WTC11 (cell line): ENCODE data around the gene RUNX2. TPM values are rescaled to one million over a fixed set of nuclear protein-coding genes. Genes with fewer than 3 reads are reported as not detected.

Source experiments
- ATAC-seq: fragments of 200-7000 bp; cut with Tn5 transposase; 2 replicates; pipeline ENCODE4 v1.10.0; 2021; ENCODE audit warnings: mild to moderate bottlenecking, moderate library complexity
- CTCF ChIA-PET: fragments of 300-600 bp; sonication (Branson Sonifier 250); formaldehyde crosslinking; loops from one replicate; lab custom pipeline; 2021; ENCODE audit warnings: antibody characterized with exemption; lab: Charles Lee
- POLR2A ChIA-PET: fragments of 350-600 bp; sonication (Branson Sonifier 250); formaldehyde crosslinking; loops from one replicate; lab custom pipeline; 2021; ENCODE audit warnings: antibody characterized with exemption; lab: Charles Lee
- DNase-seq: peaks from one replicate; pipeline ENCODE4 v3.0.0; 2021; ENCODE audit warnings: low spot score
- H3K27ac Mint-ChIP-seq: 2 replicates; pipeline ENCODE4 v1.8.0; 2021; ENCODE audit warnings: mixed read lengths
- H3K27me3 Mint-ChIP-seq: 2 replicates; pipeline ENCODE4 v1.8.0; 2021; ENCODE audit warnings: low read depth, mild to moderate bottlenecking, moderate library complexity, mixed read lengths
- H3K36me3 Mint-ChIP-seq: 2 replicates; pipeline ENCODE4 v1.8.0; 2021; ENCODE audit warnings: mixed read lengths
- H3K4me1 Mint-ChIP-seq: 2 replicates; pipeline ENCODE4 v1.8.0; 2022; ENCODE audit warnings: mixed read lengths
- H3K4me3 Mint-ChIP-seq: 2 replicates; pipeline ENCODE4 v1.8.0; 2021; ENCODE audit warnings: mild to moderate bottlenecking, moderate library complexity, mixed read lengths
- H3K9me3 Mint-ChIP-seq: 2 replicates; pipeline ENCODE4 v1.8.0; 2021; ENCODE audit warnings: mixed read lengths
- CBFB ChIP-seq: sonication (generic); formaldehyde crosslinking; IDR thresholded peaks from 2 replicates; pipeline ENCODE4 v1.8.1; 2022; ENCODE audit warnings: mild to moderate bottlenecking, low read depth, missing genetic modification reagents
- CREB1 ChIP-seq: sonication (generic); formaldehyde crosslinking; IDR thresholded peaks from 2 replicates; pipeline ENCODE4 v1.8.0; 2023; ENCODE audit warnings: mild to moderate bottlenecking, missing genetic modification reagents
- ESRRA ChIP-seq: sonication (generic); formaldehyde crosslinking; IDR thresholded peaks from 2 replicates; pipeline ENCODE4 v1.8.1; 2022; ENCODE audit warnings: mild to moderate bottlenecking, missing genetic modification reagents, borderline replicate concordance
- ETV6 ChIP-seq: sonication (generic); formaldehyde crosslinking; IDR thresholded peaks from 2 replicates; pipeline ENCODE4 v1.8.1; 2022; ENCODE audit warnings: mild to moderate bottlenecking, missing genetic modification reagents
- FOXJ3 ChIP-seq: sonication (generic); formaldehyde crosslinking; IDR thresholded peaks from 2 replicates; pipeline ENCODE4 v1.9.0; 2021; ENCODE audit warnings: missing genetic modification reagents, mild to moderate bottlenecking, borderline replicate concordance
- FOXP1 ChIP-seq: sonication (generic); formaldehyde crosslinking; IDR thresholded peaks from 2 replicates; pipeline ENCODE4 v1.8.0; 2022; ENCODE audit warnings: missing genetic modification reagents, mild to moderate bottlenecking, moderate library complexity, borderline replicate concordance
- NFATC4 ChIP-seq: fragments of 250-450 bp; sonication (Bioruptor Pico); IDR thresholded peaks from 2 replicates; pipeline ENCODE4 v1.9.0; 2021; ENCODE audit warnings: mild to moderate bottlenecking
- NFE2L1 ChIP-seq: sonication (generic); formaldehyde crosslinking; IDR thresholded peaks from 2 replicates; pipeline ENCODE4 v1.8.1; 2023; ENCODE audit warnings: missing genetic modification reagents
- NR2C2 ChIP-seq: sonication (generic); formaldehyde crosslinking; IDR thresholded peaks from 2 replicates; pipeline ENCODE4 v1.8.0; 2022; ENCODE audit warnings: mild to moderate bottlenecking, missing genetic modification reagents
- NR3C1 ChIP-seq: sonication (generic); formaldehyde crosslinking; conservative IDR thresholded peaks from 2 replicates; pipeline ENCODE4 v1.8.1; 2023; ENCODE audit warnings: low read depth, mild to moderate bottlenecking, missing genetic modification reagents
- SMAD4 ChIP-seq: sonication (generic); formaldehyde crosslinking; IDR thresholded peaks from 2 replicates; pipeline ENCODE4 v1.8.0; 2022; ENCODE audit warnings: mild to moderate bottlenecking, missing genetic modification reagents
- SOX15 ChIP-seq: fragments of 250-450 bp; sonication (Bioruptor Pico); IDR thresholded peaks from 2 replicates; pipeline ENCODE4 v1.9.0; 2021; ENCODE audit warnings: mild to moderate bottlenecking
- SP1 ChIP-seq: sonication (generic); formaldehyde crosslinking; conservative IDR thresholded peaks from 2 replicates; pipeline ENCODE4 v1.8.1; 2022; ENCODE audit warnings: missing genetic modification reagents
- TCF7 ChIP-seq: sonication (generic); formaldehyde crosslinking; IDR thresholded peaks from 2 replicates; pipeline ENCODE4 v1.8.0; 2022; ENCODE audit warnings: mild to moderate bottlenecking, low read depth, missing genetic modification reagents, moderate library complexity
- ZBTB21 ChIP-seq: sonication (generic); formaldehyde crosslinking; IDR thresholded peaks from 2 replicates; pipeline ENCODE4 v1.8.1; 2023; ENCODE audit warnings: mild to moderate bottlenecking, missing genetic modification reagents, borderline replicate concordance
- ZNF317 ChIP-seq: sonication (generic); formaldehyde crosslinking; IDR thresholded peaks from 2 replicates; pipeline ENCODE4 v1.8.1; 2023; ENCODE audit warnings: low read depth, mild to moderate bottlenecking, moderate library complexity, missing genetic modification reagents, borderline replicate concordance
- total RNA-seq: library from RNA; stranded (reverse); gene quantifications from 3 replicates; pipeline ENCODE4 v1.2.3, GENCODE V29; 2021
- TF ChIP-seq, protein P1 (sequence below): sonication (generic); formaldehyde crosslinking; IDR thresholded peaks from 2 replicates; pipeline ENCODE4 v1.8.0; 2023; ENCODE audit warnings: missing genetic modification reagents
- TF ChIP-seq, protein P2 (sequence below): sonication (generic); formaldehyde crosslinking; IDR thresholded peaks from 2 replicates; pipeline ENCODE4 v1.8.1; 2022; ENCODE audit warnings: missing genetic modification reagents, borderline replicate concordance

The RUNX2 gene
- total RNA-seq, 1 experiment from 2014 or later = 0.28 TPM

DNA sequence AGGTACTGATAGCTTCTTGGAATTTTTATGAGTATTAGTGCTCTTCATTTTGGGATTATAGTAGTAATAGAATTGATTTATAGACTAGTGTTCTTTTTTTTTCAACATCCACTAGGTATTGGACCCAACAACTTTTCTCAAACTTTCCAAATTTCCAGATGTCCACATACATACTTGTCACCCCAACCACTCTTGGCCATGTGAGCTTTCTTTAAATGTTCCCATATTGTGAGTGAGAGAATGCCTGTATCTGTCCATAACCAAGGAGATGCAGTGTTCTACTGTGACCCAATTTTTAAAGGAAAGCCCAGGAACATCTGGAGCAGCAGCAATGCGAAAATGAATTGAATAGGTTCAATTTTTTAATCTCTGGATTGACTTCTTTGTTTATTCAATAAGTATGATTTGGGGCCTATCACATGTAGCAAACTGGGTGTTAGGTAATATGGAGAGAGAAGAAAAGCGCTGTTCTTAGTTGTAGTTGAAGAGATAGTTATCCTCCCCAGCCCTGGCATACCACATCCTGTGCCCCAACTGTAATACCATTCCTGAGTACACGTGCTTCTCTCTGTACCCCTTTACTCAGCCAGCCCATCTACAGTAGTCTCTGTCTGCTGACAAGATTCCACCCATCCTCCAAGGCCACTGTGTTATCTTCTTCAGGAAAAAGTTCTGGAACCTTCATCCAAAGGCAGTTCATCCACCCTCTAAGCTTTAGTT lies 166.4 kb downstream of the RUNX2 start (continued):
- no peak for TF ChIP-seq SOX15 (CRISPR knock-in tag)
- no peak for TF ChIP-seq CREB1 (CRISPR knock-in tag)

DNA sequence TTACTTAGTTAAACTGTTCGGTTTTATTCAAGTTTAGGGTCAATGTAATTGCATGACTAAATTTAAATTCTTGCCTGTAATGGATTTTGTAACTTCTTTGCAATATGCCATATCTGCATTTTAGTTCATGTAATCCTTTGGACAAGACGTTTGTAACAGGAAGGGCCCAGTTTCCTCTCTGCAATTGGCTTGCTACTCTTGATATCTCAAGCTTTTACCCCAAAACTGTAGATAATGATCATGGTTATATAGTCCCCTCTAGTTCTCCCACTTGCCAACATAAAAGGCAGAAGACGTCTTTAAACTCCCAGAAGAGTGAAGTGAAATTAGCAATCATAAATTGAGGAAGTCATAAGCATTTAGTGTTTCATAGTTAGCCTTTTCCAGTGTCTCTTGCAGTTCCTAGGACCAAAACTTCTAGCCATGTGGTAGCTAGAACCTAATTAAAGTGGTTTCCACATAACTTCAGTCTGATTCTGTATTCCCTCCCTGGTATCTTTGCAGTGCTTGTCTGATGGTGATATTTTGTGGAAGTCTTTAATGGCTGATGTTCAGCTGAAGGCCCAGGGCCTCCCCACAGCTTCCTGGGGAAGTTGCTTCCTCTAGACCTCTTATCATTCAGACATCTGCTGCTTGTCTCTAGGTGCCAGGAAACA lies 167.4 kb downstream of the RUNX2 start:
- Mint-ChIP-seq H3K4me3 (no peak overlapping the region), H3K4me1 (peaks cover 10% of the 10 kb centered on the region), H3K27me3 (no peaks in the 10 kb centered on the region), H3K27ac (no peak overlapping the region), H3K36me3 (no peaks in the 10 kb centered on the region), H3K9me3 (no peaks in the 10 kb centered on the region)
- ChIA-PET POLR2A (no interaction called here), CTCF (interaction anchor here (0.7 kb wide), 1 partner anchor 219 kb away, joined by 3 read pairs; no protein-coding TSS in a partner anchor)
- ATAC-seq = no peak
- TF ChIP-seq ETV6 (CRISPR knock-in tag) (no peak), FOXJ3 (CRISPR knock-in tag) (no peak), NFATC4 (CRISPR knock-in tag) (no peak), ESRRA (no peak), SMAD4 (CRISPR knock-in tag) (no peak), FOXP1 (CRISPR knock-in tag) (no peak), NFE2L1 (CRISPR knock-in tag) (no peak), NR3C1 (no peak)
- no peak for DNase-seq

DNA sequence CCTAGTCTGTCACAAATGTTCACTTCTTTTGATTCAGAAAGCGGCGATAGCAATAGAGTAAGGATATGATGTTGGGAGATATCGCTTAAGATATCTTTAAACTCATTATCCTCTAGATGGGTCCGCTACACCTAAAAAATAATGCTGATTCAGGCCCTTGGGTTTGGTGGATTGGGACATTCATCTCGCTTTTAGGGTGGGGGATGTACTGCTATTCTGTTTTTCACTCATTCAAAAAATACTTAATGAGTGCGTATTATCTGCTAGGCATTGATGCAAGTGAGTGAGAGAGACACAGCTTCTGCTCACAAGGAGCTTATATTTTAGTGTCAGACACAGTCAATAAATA lies 167.9 kb downstream of the RUNX2 start:
- ChIA-PET POLR2A (no interaction called here), CTCF (no interaction called here)
- H3K27me3 Mint-ChIP-seq = no peaks in the 10 kb centered on the region
- no peaks in the 10 kb centered on the region for H3K36me3 Mint-ChIP-seq
- ATAC-seq (no peak), DNase-seq (no peak)
- H3K27ac Mint-ChIP-seq = no peak overlapping the region
- H3K9me3 Mint-ChIP-seq = no peaks in the 10 kb centered on the region
- TF ChIP-seq, protein P1, sequence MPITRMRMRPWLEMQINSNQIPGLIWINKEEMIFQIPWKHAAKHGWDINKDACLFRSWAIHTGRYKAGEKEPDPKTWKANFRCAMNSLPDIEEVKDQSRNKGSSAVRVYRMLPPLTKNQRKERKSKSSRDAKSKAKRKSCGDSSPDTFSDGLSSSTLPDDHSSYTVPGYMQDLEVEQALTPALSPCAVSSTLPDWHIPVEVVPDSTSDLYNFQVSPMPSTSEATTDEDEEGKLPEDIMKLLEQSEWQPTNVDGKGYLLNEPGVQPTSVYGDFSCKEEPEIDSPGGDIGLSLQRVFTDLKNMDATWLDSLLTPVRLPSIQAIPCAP (CRISPR knock-in tag) = no peak
- TF ChIP-seq ZNF317 (CRISPR knock-in tag) = no peak
- TF ChIP-seq, protein P2, sequence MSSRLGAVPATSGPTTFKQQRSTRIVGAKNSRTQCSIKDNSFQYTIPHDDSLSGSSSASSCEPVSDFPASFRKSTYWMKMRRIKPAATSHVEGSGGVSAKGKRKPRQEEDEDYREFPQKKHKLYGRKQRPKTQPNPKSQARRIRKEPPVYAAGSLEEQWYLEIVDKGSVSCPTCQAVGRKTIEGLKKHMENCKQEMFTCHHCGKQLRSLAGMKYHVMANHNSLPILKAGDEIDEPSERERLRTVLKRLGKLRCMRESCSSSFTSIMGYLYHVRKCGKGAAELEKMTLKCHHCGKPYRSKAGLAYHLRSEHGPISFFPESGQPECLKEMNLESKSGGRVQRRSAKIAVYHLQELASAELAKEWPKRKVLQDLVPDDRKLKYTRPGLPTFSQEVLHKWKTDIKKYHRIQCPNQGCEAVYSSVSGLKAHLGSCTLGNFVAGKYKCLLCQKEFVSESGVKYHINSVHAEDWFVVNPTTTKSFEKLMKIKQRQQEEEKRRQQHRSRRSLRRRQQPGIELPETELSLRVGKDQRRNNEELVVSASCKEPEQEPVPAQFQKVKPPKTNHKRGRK (CRISPR knock-in tag) = no peak
- no peak overlapping the region for H3K4me3 Mint-ChIP-seq
- peaks cover 10% of the 10 kb centered on the region for H3K4me1 Mint-ChIP-seq

DNA sequence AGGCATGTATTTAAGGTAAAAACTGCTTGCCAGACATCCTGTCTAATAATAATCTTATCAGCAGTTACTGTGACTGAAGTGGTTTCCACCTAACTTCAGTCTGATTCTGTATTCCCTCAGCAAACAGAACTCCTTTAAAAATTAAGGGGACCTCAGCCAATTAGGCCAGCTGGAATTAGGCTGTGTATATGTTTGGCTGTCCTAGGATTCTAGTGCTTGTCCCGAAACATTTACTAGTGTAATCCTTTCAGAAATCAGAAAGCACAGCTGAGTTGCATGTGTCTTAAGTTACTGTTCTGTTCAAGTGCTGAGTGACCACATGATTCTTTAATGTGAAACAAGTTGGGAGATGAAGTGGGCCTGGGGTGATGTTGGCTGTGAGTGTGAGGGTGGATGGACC lies 170.5 kb downstream of the RUNX2 start:
- Mint-ChIP-seq H3K9me3 (no peaks in the 10 kb centered on the region), H3K4me3 (no peak overlapping the region), H3K27me3 (no peaks in the 10 kb centered on the region), H3K4me1 (peaks cover 2% of the 10 kb centered on the region; the same call in 1 of the 2 replicates), H3K36me3 (no peaks in the 10 kb centered on the region), H3K27ac (no peak overlapping the region)
- ATAC-seq (no peak), DNase-seq (no peak)
- ChIA-PET POLR2A (no interaction called here), CTCF (no interaction called here)
- TF ChIP-seq TCF7 (no peak), SP1 (CRISPR knock-in tag) (no peak), NR2C2 (no peak), CBFB (CRISPR knock-in tag) (no peak), ZBTB21 (CRISPR knock-in tag) (no peak)
